ENCODE results near the gene LDLRAD1. TPM values are rescaled to one million over a fixed set of nuclear protein-coding genes. Genes with fewer than 3 reads are reported as not detected.
"Not testable (repeated sequence)": the region's sequence is repeated elsewhere in the genome, so short reads cannot be mapped to it uniquely, and the experiment has no call there.

The LDLRAD1 gene, protein sequence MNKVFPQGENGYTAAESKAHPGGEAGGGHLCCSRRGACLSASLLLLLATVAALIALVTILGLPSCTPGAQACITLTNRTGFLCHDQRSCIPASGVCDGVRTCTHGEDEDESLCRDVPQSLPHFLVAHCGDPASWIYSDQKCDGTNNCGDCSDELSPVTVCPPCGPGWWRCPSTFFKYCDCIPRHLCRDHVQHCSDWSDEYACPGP
- total RNA-seq: not detected
- long read RNA-seq: 0 reads

DNA sequence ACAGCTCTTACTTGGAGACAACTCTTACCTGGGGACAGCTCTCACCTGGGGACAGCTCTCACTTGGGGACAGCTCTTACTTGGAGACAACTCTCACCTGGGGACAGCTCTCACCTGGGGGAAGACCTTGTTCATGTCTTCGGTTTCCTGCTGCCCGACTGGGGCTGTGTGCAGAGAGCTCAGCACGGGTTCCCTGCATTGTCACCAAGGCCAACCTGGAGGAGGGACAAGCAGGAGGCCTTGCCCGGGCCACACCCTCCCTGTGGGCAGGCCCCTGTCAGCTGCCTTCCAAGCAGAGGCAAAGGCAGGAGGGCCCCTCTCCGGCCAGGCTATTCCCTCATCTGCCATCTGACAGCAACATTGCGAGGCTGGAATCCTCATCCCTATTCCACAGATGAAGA, at the start of gene LDLRAD1:
Gene LDLRAD1, minus strand, starts transcription at position 208 of the 400 bp plus-strand sequence. Its CDS starts 74 bp downstream, at position 134.
- no peak for DNase-seq
- intact Hi-C loops (cut with DNase I): no loop called here
- no peak for ATAC-seq (ENCODE audit: poor library complexity)

DNA sequence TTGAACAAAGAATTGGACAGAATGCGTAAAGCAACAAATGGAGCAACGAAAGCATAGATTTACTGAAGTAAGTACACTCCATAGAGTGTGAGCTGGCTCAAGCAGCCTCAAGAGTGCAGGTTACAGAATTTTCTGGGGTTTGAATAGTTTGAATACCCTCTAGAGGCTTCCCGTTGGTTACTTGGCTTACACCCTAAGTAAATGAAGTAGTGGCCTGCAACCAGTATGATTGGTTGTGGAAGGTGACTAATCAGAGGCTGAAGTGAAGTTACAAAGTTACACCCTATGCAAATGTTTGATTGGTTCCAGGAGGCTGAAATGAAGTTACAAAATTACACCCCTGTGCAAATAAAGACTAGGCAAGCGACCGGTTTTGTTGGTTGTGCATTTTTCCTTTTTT, 46.3 kb upstream of the LDLRAD1 start:
- intact Hi-C loops (cut with DNase I): no loop called here
- DNase-seq (no peak), ATAC-seq (ENCODE audit: poor library complexity) (no peak)

GRCh38 chr1:54054438-54054749, 36.4 kb upstream of the LDLRAD1 start:
- intact Hi-C loops (cut with DNase I): no loop called here
- no peak for DNase-seq

DNA sequence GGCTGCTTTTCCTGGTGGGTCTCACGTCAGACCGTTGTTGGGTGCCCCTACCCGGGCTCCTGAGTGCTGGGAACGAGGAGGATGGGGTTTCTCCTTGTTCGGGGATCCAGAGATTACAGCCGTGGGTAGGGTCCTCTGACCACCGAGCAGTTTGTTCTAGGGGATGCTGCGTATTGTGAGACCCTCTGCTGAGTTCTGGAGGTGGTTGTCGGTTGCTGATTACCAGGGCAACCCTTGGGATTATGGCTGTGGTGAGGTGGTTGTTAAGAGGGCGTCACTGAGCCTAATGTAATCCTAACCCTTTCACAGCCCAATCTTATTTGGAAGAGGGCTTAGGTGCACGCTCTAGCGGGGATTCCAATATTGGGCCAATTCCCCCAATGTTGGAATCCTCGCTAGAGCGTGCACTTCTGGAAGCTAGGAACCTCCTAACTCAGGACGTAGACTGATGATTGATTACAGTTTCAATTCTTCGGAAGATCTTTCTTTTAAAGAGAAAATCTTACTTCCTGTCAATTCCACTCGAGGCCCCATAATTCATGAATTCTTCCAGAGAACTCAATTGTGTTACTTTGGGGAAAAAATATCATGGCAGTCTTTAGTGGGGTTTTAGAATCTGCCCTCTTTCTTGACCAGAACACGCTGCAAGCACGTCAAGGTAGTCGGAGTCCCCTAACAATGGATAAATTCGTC, 35.9 kb upstream of the LDLRAD1 start:
- intact Hi-C loops (cut with DNase I): no loop called here
- ATAC-seq (ENCODE audit: poor library complexity) (peak; percentile 8), DNase-seq (no peak)

More at GRCh38 chr1:54054438-54054749, 36.4 kb upstream of the LDLRAD1 start:
- no peak for ATAC-seq (ENCODE audit: poor library complexity)

DNA sequence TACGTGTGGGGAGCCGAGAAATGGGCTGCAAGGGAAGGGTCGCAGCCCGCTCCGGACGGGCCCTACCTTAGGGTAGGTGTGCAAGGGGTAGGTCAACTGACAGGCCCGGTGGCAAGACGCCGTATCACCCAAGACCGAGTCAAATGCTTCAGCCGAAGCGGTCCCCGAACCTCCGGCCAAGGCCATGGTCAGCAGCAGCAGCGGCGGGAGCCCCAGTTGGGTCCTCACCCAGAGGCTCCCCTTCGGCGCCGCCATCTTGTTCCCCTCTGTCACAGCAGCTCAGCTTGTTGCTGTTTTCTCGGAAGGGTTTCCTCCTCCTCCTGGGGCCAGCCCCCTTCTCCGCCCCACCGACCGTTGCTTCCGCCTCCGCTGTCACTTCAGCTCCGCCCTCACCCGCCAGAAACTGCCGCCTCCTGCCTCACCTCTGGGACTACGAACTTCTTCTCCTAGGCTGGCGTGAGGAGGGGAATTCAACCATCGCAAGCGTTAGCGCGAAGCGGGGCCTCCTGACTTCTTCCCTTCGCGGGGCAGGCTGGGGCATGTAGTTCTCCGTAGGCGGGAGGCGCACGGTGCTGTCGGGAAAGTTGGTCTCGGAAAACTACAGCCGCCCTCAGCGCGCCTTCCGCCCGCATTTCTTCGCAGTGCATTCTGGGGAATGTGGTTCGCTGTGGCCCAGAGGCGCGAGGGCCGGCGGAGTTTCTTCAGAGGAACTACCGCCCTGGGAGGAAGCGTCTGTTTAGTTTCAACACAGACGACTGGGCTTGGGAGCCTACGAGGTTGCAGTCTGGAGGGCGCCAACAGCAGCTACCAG, 35.2 kb upstream of the LDLRAD1 start, which contains the start of the genes TCEANC2 and TMEM59:
Gene TCEANC2, plus strand, starts transcription at position 675 of the 811 bp plus-strand sequence. CDS start 815 bp downstream, outside the sequence.
Gene TMEM59, minus strand, starts transcription at position 271 of the 811 bp plus-strand sequence. Its CDS starts 16 bp downstream, at position 255.
- intact Hi-C loops (cut with DNase I): no loop called here
- ATAC-seq (ENCODE audit: poor library complexity) (peak; percentile 97), DNase-seq (peak; percentile 99)

GRCh38 chr1:54052431-54052933, 34.5 kb upstream of the LDLRAD1 start:
- peak; percentile 30 for ATAC-seq (ENCODE audit: poor library complexity)
- DNase-seq: no peak
- intact Hi-C loops (cut with DNase I): no loop called here

- intact Hi-C loops (cut with DNase I): no loop called here
Observed at GRCh38 chr1:54051933-54052430, 34.0 kb upstream of the LDLRAD1 start.

DNA sequence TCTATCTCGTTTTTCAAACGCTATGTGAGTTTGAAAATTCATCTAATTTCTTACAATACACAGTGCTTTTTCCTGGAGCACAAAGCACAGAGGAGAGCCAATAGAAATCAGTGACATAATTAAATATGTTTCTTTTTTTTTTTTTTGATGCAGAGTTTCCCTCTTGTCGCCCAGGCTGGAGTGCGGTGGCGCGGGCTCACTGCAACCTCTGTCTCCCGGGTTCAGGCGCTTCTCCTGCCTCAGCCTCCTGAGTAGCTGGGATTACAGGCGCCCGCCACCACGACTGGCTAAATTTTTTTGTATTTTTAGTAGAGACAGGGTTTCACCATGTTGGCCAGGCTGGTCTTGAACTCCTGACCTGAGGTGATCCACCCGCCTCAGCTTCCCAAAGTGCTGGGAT, 32.4 kb upstream of the LDLRAD1 start:
- ATAC-seq (ENCODE audit: poor library complexity); DNase-seq; intact Hi-C loops (cut with DNase I): not testable (repeated sequence)

More at GRCh38 chr1:54051933-54052430, 34.0 kb upstream of the LDLRAD1 start:
- DNase-seq (no peak), ATAC-seq (ENCODE audit: poor library complexity) (no peak)

- ATAC-seq (ENCODE audit: poor library complexity): no peak
- no peak for DNase-seq
- intact Hi-C loops (cut with DNase I): no loop called here
Observed at GRCh38 chr1:54047384-54048305, 29.7 kb upstream of the LDLRAD1 start.

- DNase-seq (no peak), ATAC-seq (ENCODE audit: poor library complexity) (no peak)
- intact Hi-C loops (cut with DNase I): no loop called here
Observed at GRCh38 chr1:54046671-54047383, 28.8 kb upstream of the LDLRAD1 start.

- intact Hi-C loops (cut with DNase I): no loop called here
- no peak for DNase-seq
- ATAC-seq (ENCODE audit: poor library complexity): no peak
Observed at GRCh38 chr1:54045496-54045895, 27.5 kb upstream of the LDLRAD1 start.

- intact Hi-C loops (cut with DNase I): no loop called here
- DNase-seq (no peak), ATAC-seq (ENCODE audit: poor library complexity) (no peak)
Observed at GRCh38 chr1:54041806-54042205, 23.8 kb upstream of the LDLRAD1 start.

DNA sequence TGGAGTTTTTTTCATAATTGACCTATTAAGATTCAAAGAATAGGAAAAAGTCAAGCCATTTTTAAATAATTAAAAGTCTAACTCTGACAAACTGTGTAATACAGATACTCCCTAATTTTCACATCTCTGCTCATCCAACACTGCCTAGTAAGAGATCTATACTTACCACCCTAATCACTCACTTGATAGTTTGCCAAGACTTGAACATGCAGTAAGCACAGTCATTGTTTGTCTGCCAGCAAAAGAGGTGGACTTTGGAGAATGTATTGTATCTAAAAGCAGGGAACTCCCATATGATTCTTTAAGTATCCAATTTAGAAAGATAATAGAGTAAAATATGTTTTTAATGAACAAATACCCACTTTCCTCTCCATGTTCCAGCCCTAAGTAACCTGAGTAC, 19.5 kb upstream of the LDLRAD1 start:
- ATAC-seq (ENCODE audit: poor library complexity) (peak; percentile 59), DNase-seq (no peak)
- intact Hi-C loops (cut with DNase I): no loop called here

GRCh38 chr1:54028306-54029251, 10.6 kb upstream of the LDLRAD1 start:
- DNase-seq (no peak), ATAC-seq (ENCODE audit: poor library complexity) (peak; percentile 40)
- intact Hi-C loops (cut with DNase I): no loop called here

- intact Hi-C loops (cut with DNase I): no loop called here
- DNase-seq: no peak
Observed at GRCh38 chr1:54027848-54028247, 9.9 kb upstream of the LDLRAD1 start.

DNA sequence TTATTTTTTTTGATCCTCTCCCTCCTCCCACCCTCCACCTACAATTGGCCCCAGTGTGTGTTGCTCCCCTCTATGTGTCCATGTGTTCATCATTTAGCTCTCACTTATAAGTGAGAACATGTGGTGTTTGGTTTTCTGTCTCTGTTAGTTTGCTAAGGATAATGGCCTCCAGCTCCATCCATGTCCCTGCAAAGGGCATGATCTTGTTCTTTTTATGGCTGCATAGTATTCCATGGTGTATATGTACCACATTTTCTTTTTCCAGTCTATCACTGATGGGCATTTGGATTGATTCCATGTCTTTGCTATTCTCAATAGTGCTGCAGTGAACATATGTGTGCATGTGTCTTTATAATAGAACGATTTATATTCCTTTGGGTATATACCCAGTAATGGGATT, 6.8 kb upstream of the LDLRAD1 start:
- intact Hi-C loops (cut with DNase I); ATAC-seq (ENCODE audit: poor library complexity); DNase-seq: not testable (repeated sequence)

More at GRCh38 chr1:54027848-54028247, 9.9 kb upstream of the LDLRAD1 start:
- ATAC-seq (ENCODE audit: poor library complexity): peak; percentile 88
